B cell (primary cell): Measurements from ENCODE around the gene ADAMTS17. TPM values are rescaled to one million over a fixed set of nuclear protein-coding genes. Genes with fewer than 3 reads are reported as not detected.

Experiments used
- ATAC-seq: fragments of 200-7000 bp; cut with Tn5 transposase; one replicate; pipeline ENCODE4 v1.10.0; 2021; ENCODE audit warnings: low read depth, mild to moderate bottlenecking, moderate number of reproducible peaks, moderate library complexity
- CTCF ChIA-PET: fragments of 350-600 bp; sonication (Branson Sonifier 250); formaldehyde crosslinking; loops from one replicate; lab custom pipeline; 2021; ENCODE audit warnings: antibody characterized with exemption, inconsistent platforms; lab: Charles Lee
- POLR2A ChIA-PET: fragments of 350-600 bp; sonication (Branson Sonifier 250); formaldehyde crosslinking; loops from one replicate; lab custom pipeline; 2021; ENCODE audit warnings: antibody characterized with exemption; lab: Charles Lee
- DNase-seq: peaks from one replicate; pipeline ENCODE4 v3.0.0; 2013
- H2AFZ ChIP-seq: 2 replicates; pipeline ENCODE4 v1.6.1; 2012; ENCODE audit warnings: mild to moderate bottlenecking, low read depth, low read length; ENCODE audit not compliant: insufficient read depth, poor library complexity, severe bottlenecking
- H3K27ac ChIP-seq, 2 donors: 1 replicate in 1 of 2; 2 replicates in 1 of 2; pipeline ENCODE4 v1.5.1; 2012 to 2013; ENCODE audit warnings: low read length in 2 of 2, mild to moderate bottlenecking in 2 of 2, moderate library complexity in 1 of 2
- H3K27me3 ChIP-seq, 4 experiments: fragments of 200-600 bp in 1 of 4; sonication (generic) in 1 of 4; replicated peaks in 1 of 4; 1 replicate in 2 of 4; 2 replicates in 2 of 4; pipeline versions ENCODE4 v1.6.1 to v1.7.0; 2013 to 2016; ENCODE audit warnings: low read length in 3 of 4, mild to moderate bottlenecking in 2 of 4, mixed read lengths in 1 of 4, moderate library complexity in 1 of 4; ENCODE audit not compliant: insufficient read depth in 4 of 4, control insufficient read depth in 3 of 4; ENCODE audit errors: control extremely low read depth in 1 of 4
- H3K36me3 ChIP-seq, 2 experiments: replicated peaks in 1 of 2; 1 replicate in 1 of 2; 2 replicates in 1 of 2; pipeline versions ENCODE4 v1.6.1 to v1.7.1; 2013; ENCODE audit warnings: low read length in 1 of 2; ENCODE audit not compliant: insufficient read depth in 2 of 2, control insufficient read depth in 1 of 2; ENCODE audit errors: control extremely low read depth in 1 of 2, extremely low read depth in 1 of 2
- H3K4me1 ChIP-seq, 2 donors: fragments of 200-600 bp in 1 of 2; sonication (generic) in 1 of 2; 1 replicate in 1 of 2; 2 replicates in 1 of 2; pipeline versions ENCODE4 v1.5.1 to v1.6.1; 2013 to 2017; ENCODE audit warnings: low read length in 2 of 2; ENCODE audit not compliant: control insufficient read depth in 2 of 2, insufficient read depth in 2 of 2
- H3K4me2 ChIP-seq: replicated peaks from 2 replicates; pipeline ENCODE3; 2012; ENCODE audit warnings: mild to moderate bottlenecking, low read depth, low read length; ENCODE audit not compliant: poor library complexity, severe bottlenecking
- H3K4me3 ChIP-seq, 5 experiments: fragments of 200-600 bp in 1 of 5; sonication (generic) in 1 of 5; 1 replicate in 3 of 5; 2 replicates in 2 of 5; pipeline versions ENCODE4 v1.5.1 to v1.7.0; 2011 to 2016; ENCODE audit warnings: low read length in 4 of 5, mild to moderate bottlenecking in 4 of 5, low read depth in 2 of 5, control low read depth in 1 of 5, moderate library complexity in 1 of 5; ENCODE audit not compliant: insufficient read depth in 1 of 5; ENCODE audit errors: control extremely low read depth in 1 of 5, extremely low read depth in 1 of 5
- H3K79me2 ChIP-seq: fragments of 200-600 bp; sonication (generic); one replicate; pipeline ENCODE4 v1.6.0; 2016; ENCODE audit warnings: low read length; ENCODE audit not compliant: control insufficient read depth, insufficient read depth
- H3K9ac ChIP-seq: fragments of 200-600 bp; sonication (generic); 2 replicates; pipeline ENCODE4 v1.6.1; 2017; ENCODE audit warnings: mild to moderate bottlenecking, low read length, moderate library complexity
- H3K9me3 ChIP-seq, 3 donors: one replicate each; pipeline versions ENCODE4 v1.6.1 to v1.7.1; 2013; ENCODE audit warnings: low read length in 2 of 3; ENCODE audit not compliant: control insufficient read depth in 2 of 3, insufficient read depth in 1 of 3; ENCODE audit errors: control extremely low read depth in 1 of 3
- H4K20me1 ChIP-seq: 2 replicates; pipeline ENCODE4 v1.6.0; 2012; ENCODE audit warnings: mild to moderate bottlenecking, low read length; ENCODE audit not compliant: insufficient read depth, control insufficient read depth, poor library complexity, severe bottlenecking
- H3K27ac Mint-ChIP-seq: one replicate; pipeline ENCODE4 v1.8.0; 2021; ENCODE audit warnings: mixed read lengths
- H3K27me3 Mint-ChIP-seq: one replicate; pipeline ENCODE4 v1.8.0; 2021; ENCODE audit warnings: mixed read lengths
- H3K4me1 Mint-ChIP-seq: one replicate; pipeline ENCODE4 v1.8.0; 2021; ENCODE audit warnings: mixed read lengths
- H3K4me3 Mint-ChIP-seq: one replicate; pipeline ENCODE4 v1.8.0; 2021; ENCODE audit warnings: mixed read lengths
- H3K9me3 Mint-ChIP-seq: one replicate; pipeline ENCODE4 v1.8.0; 2022; ENCODE audit warnings: mixed read lengths; ENCODE audit not compliant: insufficient read depth
- EZH2 ChIP-seq: IDR thresholded peaks from 2 replicates; pipeline ENCODE4 v1.6.1; 2012; ENCODE audit warnings: borderline replicate concordance, low read depth, mild to moderate bottlenecking, moderate library complexity, low read length; ENCODE audit not compliant: insufficient read depth, poor library complexity, severe bottlenecking
- WGBS: methylation state at CpG from one replicate; pipeline ENCODE4 v1.1.5; 2013; ENCODE audit warnings: missing lambda C conversion rate; ENCODE audit not compliant: insufficient coverage; 5-methylcytosine and 5-hydroxymethylcytosine counted together
- intact Hi-C: fragments of 100-400 bp; cut with micrococcal nuclease; formaldehyde crosslinking; loops from one replicate; pipeline ENCODE4 v1.10.0; 2022
- polyA plus RNA-seq: library from polyadenylated mRNA; depleted of rRNA; stranded (reverse); fragments of >200 nt; gene quantifications from 2 replicates; pipeline ENCODE4 v1.2.3, GENCODE V29; 2012
- total RNA-seq, 2 donors: library from RNA; stranded (reverse); fragments of 120-200 nt in 1 of 2; gene quantifications; 1 replicate in 1 of 2; 2 replicates in 1 of 2; pipeline versions ENCODE4 v1.2.3 to v1.2.4, GENCODE V29; 2013 to 2022
- TF ChIP-seq, protein P1 (sequence below): fragments of 200-600 bp; IDR thresholded peaks from one replicate; pipeline ENCODE4 v1.8.0; 2022; ENCODE audit warnings: antibody characterized with exemption, mild to moderate bottlenecking

The ADAMTS17 gene
- total and polyA plus RNA-seq, 2 donors (not counting 1 experiment from before 2014, with no cell fraction given), result 0.10 TPM; not detected in 1

DNA sequence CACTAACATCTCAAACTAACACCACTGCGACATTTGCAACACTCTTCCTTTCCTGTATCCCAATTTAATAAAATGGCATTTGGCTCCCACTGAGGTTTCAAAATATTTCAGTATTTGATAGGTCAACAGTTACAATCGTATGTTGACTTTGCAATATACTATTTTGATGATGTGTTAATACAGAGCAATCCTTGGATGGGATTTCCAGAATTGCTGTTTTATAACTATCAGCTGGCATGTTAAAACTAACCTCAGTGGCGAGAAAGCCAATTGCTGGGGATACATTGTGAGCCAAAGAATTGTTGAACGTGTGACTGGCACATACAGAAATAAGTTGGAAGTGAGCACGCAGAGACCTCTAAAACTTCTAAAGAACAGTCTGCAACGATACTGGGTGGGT, 382.4 kb downstream of the ADAMTS17 start:
- Histone ChIP-seq H3K9ac (no peak overlapping the region), H3K9me3 (peaks cover 0 to 5% (median 0%) of the 10 kb centered on the region in 3 donors), H4K20me1 (no peaks in the 10 kb centered on the region), H3K27me3 (no peaks in the 10 kb centered on the region), H3K4me2 (no peak overlapping the region), H3K79me2 (no peaks in the 10 kb centered on the region), H3K4me3 (no peak overlapping the region), H3K36me3 (no peaks in the 10 kb centered on the region), H3K4me1 (no peaks in the 10 kb centered on the region), H3K27ac (no peak overlapping the region), H2AFZ (no peak overlapping the region)
- no peak for TF ChIP-seq EZH2
- TF ChIP-seq, protein P1, sequence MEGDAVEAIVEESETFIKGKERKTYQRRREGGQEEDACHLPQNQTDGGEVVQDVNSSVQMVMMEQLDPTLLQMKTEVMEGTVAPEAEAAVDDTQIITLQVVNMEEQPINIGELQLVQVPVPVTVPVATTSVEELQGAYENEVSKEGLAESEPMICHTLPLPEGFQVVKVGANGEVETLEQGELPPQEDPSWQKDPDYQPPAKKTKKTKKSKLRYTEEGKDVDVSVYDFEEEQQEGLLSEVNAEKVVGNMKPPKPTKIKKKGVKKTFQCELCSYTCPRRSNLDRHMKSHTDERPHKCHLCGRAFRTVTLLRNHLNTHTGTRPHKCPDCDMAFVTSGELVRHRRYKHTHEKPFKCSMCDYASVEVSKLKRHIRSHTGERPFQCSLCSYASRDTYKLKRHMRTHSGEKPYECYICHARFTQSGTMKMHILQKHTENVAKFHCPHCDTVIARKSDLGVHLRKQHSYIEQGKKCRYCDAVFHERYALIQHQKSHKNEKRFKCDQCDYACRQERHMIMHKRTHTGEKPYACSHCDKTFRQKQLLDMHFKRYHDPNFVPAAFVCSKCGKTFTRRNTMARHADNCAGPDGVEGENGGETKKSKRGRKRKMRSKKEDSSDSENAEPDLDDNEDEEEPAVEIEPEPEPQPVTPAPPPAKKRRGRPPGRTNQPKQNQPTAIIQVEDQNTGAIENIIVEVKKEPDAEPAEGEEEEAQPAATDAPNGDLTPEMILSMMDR, result no peak
- H3K4me3 Mint-ChIP-seq, result no peak overlapping the region
- ATAC-seq (no peak), DNase-seq (no peak)
- intact Hi-C loops, result no loop called here
- peaks cover 26% of the 10 kb centered on the region for H3K27me3 Mint-ChIP-seq
- no peaks in the 10 kb centered on the region for H3K9me3 Mint-ChIP-seq
- no peak overlapping the region for H3K27ac Mint-ChIP-seq
- no peaks in the 10 kb centered on the region for H3K4me1 Mint-ChIP-seq
- ChIA-PET CTCF (no interaction called here), POLR2A (no interaction called here)
- 87% methylated on average over 5 of the region's 6 CpGs for WGBS

DNA sequence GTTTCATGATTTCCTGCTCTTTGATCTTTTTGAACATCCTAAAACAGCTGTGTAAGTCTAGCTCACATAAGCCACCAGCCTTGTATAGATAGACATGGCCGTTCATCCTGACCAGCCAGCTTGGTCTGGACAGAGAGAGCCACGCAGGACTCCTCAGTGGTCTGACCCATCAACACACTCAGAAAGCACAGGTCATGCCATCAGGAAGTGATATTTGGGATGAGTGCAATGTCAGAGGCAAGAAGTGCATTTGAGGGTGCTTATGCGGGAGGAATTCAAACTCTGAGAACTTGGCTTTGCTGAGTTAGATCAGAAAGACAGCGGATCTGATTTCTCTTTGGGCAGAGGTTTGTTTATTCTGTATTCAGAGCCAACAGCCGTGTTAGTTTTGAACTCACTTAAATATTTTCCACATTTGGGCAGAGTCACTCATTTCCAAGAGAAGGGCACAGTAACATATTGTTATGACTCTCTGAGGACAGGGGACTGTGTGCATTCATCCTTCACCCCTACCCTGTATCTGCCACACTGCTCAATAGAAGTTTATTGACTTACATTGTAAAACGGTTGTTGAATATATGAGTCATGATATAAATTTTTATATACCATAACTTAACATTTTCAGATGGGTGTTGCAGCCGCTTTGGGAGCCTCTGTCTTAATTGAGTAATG, 383.2 kb downstream of the ADAMTS17 start:
- no peaks in the 10 kb centered on the region for H3K36me3 ChIP-seq
- no peak for DNase-seq
- no peaks in the 10 kb centered on the region for H3K9me3 Mint-ChIP-seq
- TF ChIP-seq, protein P1, result no peak
- TF ChIP-seq EZH2, result no peak
- intact Hi-C loops, result no loop called here
- H3K9ac ChIP-seq, result no peak overlapping the region
- WGBS, result 93% methylated on average over 2 of the region's 7 CpGs
- H3K27me3 ChIP-seq, result no peaks in the 10 kb centered on the region
- ATAC-seq, result no peak
- ChIA-PET CTCF (no interaction called here), POLR2A (no interaction called here)
- H3K4me1 ChIP-seq, result no peaks in the 10 kb centered on the region
- H3K4me2 ChIP-seq, result no peak overlapping the region
- no peak overlapping the region for H3K4me3 ChIP-seq
- no peak overlapping the region for H3K4me3 Mint-ChIP-seq
- peaks cover 30% of the 10 kb centered on the region for H3K27me3 Mint-ChIP-seq
- no peak overlapping the region for H3K27ac ChIP-seq
- H3K4me1 Mint-ChIP-seq, result no peaks in the 10 kb centered on the region
- H4K20me1 ChIP-seq, result no peaks in the 10 kb centered on the region
- no peaks in the 10 kb centered on the region for H3K79me2 ChIP-seq
- peaks cover 0 to 5% (median 0%) of the 10 kb centered on the region in 3 donors for H3K9me3 ChIP-seq
- H3K27ac Mint-ChIP-seq, result no peak overlapping the region
- no peak overlapping the region for H2AFZ ChIP-seq
